GM23248 (cell line): ENCODE measurements around the gene GSK3A. TPM values are rescaled to one million over a fixed set of nuclear protein-coding genes. Genes with fewer than 3 reads are reported as not detected.

Experiments used
- DNase-seq: peaks from one replicate; pipeline ENCODE4 v3.0.0-alpha.2; 2015
- H2AFZ ChIP-seq: fragments of 200-600 bp; sonication (generic); 2 replicates; pipeline ENCODE4 v1.6.1; 2016; ENCODE audit warnings: antibody characterized with exemption
- H3F3A ChIP-seq: fragments of 200-600 bp; sonication (generic); 2 replicates; pipeline ENCODE4 v1.6.1; 2016; ENCODE audit warnings: mild to moderate bottlenecking, antibody characterized with exemption, mixed run types; ENCODE audit not compliant: insufficient read depth
- H3K27ac ChIP-seq: fragments of 200-600 bp; sonication (generic); 2 replicates; pipeline ENCODE4 v1.5.1; 2016; ENCODE audit warnings: mild to moderate bottlenecking
- H3K27me3 ChIP-seq: fragments of 200-600 bp; sonication (generic); replicated peaks from 2 replicates; pipeline ENCODE4 v1.6.1; 2016; ENCODE audit warnings: mild to moderate bottlenecking; ENCODE audit not compliant: insufficient read depth
- H3K36me3 ChIP-seq: fragments of 200-600 bp; sonication (generic); 2 replicates; pipeline ENCODE4 v1.6.1; 2016; ENCODE audit warnings: low read depth, mild to moderate bottlenecking
- H3K4me1 ChIP-seq: fragments of 200-600 bp; sonication (generic); 2 replicates; pipeline ENCODE4 v1.6.1; 2016; ENCODE audit warnings: mild to moderate bottlenecking; ENCODE audit not compliant: insufficient read depth
- H3K4me2 ChIP-seq: fragments of 200-600 bp; sonication (generic); one replicate; pipeline ENCODE4 v1.6.1; 2016; ENCODE audit warnings: mild to moderate bottlenecking; ENCODE audit not compliant: unreplicated experiment
- H3K4me3 ChIP-seq: fragments of 200-600 bp; sonication (generic); 2 replicates; pipeline ENCODE4 v1.5.1; 2016; ENCODE audit warnings: mild to moderate bottlenecking
- H3K79me2 ChIP-seq: fragments of 200-600 bp; sonication (generic); 2 replicates; pipeline ENCODE4 v1.6.1; 2016; ENCODE audit warnings: mild to moderate bottlenecking; ENCODE audit not compliant: insufficient read depth
- H3K9ac ChIP-seq: fragments of 200-600 bp; sonication (generic); 2 replicates; pipeline ENCODE4 v1.6.1; 2016; ENCODE audit warnings: mild to moderate bottlenecking
- H3K9me2 ChIP-seq: fragments of 200-600 bp; sonication (generic); 2 replicates; pipeline ENCODE4 v1.6.1; 2016; ENCODE audit warnings: mixed run types, mild to moderate bottlenecking, moderate library complexity; ENCODE audit not compliant: insufficient read depth
- H3K9me3 ChIP-seq: fragments of 200-600 bp; sonication (generic); one replicate; pipeline ENCODE4 v1.6.1; 2017; ENCODE audit warnings: low read depth
- H4K20me1 ChIP-seq: fragments of 200-600 bp; sonication (generic); 2 replicates; pipeline ENCODE4 v1.6.0; 2016; ENCODE audit not compliant: insufficient read depth
- EZH2 ChIP-seq: fragments of 200-600 bp; sonication (generic); IDR thresholded peaks from 2 replicates; pipeline ENCODE4 v1.6.1; 2018; ENCODE audit warnings: antibody characterized with exemption, mild to moderate bottlenecking; ENCODE audit not compliant: insufficient read depth, poor library complexity, severe bottlenecking
- EZH2phosphoT487 ChIP-seq: fragments of 200-600 bp; sonication (generic); IDR thresholded peaks from 2 replicates; pipeline ENCODE4 v1.6.1; 2018; ENCODE audit warnings: antibody characterized with exemption, moderate library complexity, mild to moderate bottlenecking, low read depth; ENCODE audit not compliant: insufficient read depth
- WGBS, 2 experiments: methylation state at CpG; one replicate each; pipeline ENCODE4 v1.1.6; 2015 to 2017; ENCODE audit warnings: low lambda C conversion rate in 2 of 2, low coverage in 1 of 2; ENCODE audit errors: missing lambda C conversion rate in 2 of 2; 5-methylcytosine and 5-hydroxymethylcytosine counted together
- in situ Hi-C: fragments of 300-500 bp; cut with MboI; formaldehyde crosslinking; loops from 2 replicates; pipeline ENCODE4 v1.15.0; 2020
- polyA plus RNA-seq: library from polyadenylated mRNA; unstranded; fragments of >200 nt; fragmentation: Nextera tagmentation; extraction: Ambion mirVana; gene quantifications from 2 replicates; pipeline ENCODE4 v1.2.1, GENCODE V29; 2016
- total RNA-seq: library from RNA; depleted of rRNA; stranded (reverse); fragments of >200 nt; shearing (Covaris generic); gene quantifications from 2 replicates; pipeline ENCODE4 v1.2.3, GENCODE V29; 2014

GSK3A gene
- total and polyA plus RNA-seq, 2 experiments from 2014 or later, result 13.0 to 33.4 TPM

DNA sequence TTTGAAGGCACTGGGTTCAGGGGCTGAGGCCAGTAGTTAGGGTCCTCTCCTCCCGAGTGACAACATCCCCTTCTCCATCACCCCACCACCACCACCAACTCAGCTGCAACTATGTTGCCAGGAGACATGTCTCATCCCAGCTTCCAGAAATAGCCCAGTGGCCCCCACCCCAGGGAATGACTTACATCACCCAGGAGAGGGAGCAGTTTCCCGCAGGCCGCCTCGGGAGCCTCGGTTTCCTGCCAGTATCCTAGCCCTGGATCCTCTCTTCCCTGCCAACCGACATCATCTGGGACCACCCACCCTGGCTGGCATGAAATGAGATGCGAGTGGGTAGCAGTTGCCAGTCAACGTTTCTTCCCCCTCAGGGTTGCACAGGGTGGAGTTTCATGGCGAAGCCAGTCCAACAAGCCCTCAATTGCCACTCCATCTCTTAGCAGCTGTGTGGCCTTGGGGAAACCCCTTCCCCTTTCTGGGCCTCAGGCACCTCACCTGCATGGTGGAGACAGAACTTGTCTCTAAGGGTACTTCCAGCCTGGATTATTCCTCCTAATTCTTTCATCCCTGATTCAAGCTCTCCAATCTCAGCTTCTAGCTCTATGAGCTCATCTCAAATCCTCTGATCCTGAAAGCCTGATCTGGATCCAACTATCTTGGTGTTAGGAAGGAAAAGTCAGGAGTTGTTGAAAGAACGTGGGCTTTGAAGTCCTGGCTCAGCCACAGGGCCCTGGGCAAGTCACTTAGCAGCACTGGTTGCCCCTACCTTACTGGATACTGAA, 3.9 kb upstream of the GSK3A start:
- H4K20me1 ChIP-seq, result no peaks in the 10 kb centered on the region
- no peak for TF ChIP-seq EZH2
- TF ChIP-seq EZH2phosphoT487, result no peak
- H3K4me2 ChIP-seq, result peak overlapping the region; percentile 45

DNA sequence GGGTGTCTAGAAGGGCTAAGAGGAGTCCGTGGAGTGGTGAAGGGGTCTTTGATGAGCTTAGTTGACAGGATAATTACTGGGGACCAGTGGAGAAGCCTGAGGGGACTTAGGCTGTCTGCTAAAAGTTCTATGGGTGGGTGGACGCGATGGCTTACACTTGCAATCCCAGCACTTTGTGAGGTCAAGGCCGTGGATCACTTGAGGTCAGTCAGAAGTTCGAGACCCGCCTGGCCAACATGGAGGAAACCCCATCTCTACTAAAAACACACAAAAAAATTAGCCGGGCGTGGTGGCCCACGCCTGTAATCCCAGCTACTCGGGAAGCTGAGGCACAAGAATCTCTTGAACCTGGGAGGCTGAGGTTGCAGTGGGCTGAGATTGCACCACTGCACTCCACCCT, 2.8 kb upstream of the GSK3A start:
- Histone ChIP-seq H3K4me3 (0 out of 2 replicates have a peak overlapping the region, but pooled peaks have one; percentile 86), H3K27me3 (no peaks in the 10 kb centered on the region), H3K79me2 (peaks cover 44% of the 10 kb centered on the region), H3K9me2 (no peaks in the 10 kb centered on the region), H3K9me3 (no peaks in the 10 kb centered on the region), H4K20me1 (no peaks in the 10 kb centered on the region), H2AFZ (peak overlapping the region; percentile 44; the same call in 1 of the 2 replicates), H3K9ac (peak overlapping the region; percentile 77; the same call in 1 of the 2 replicates), H3K27ac (peak overlapping the region; percentile 78), H3K4me1 (peaks cover 36% of the 10 kb centered on the region), H3F3A (peaks cover 29% of the 10 kb centered on the region), H3K36me3 (no peaks in the 10 kb centered on the region), H3K4me2 (peak overlapping the region; percentile 97)
- DNase-seq, result no peak
- in situ Hi-C loops, result no loop called here
- TF ChIP-seq EZH2phosphoT487, result no peak
- no peak for TF ChIP-seq EZH2
- WGBS, 2 experiments, result 80 to 86% methylated on average over 10 of the region's 10 CpGs

More for the DNA sequence above, 3.9 kb upstream of the GSK3A start:
- peak overlapping the region; percentile 65 for H3K9ac ChIP-seq
- H3K27me3 ChIP-seq, result no peaks in the 10 kb centered on the region
- peak overlapping the region; percentile 78 for H3K27ac ChIP-seq
- H3K4me3 ChIP-seq, result peak overlapping the region; percentile 23; the same call in 1 of the 2 replicates
- peaks cover 29% of the 10 kb centered on the region for H3F3A ChIP-seq
- no peaks in the 10 kb centered on the region for H3K9me3 ChIP-seq
- H3K36me3 ChIP-seq, result no peaks in the 10 kb centered on the region
- peaks cover 34% of the 10 kb centered on the region for H3K4me1 ChIP-seq
- WGBS, 2 experiments, result 0 to 12% methylated on average over 10 of the region's 10 CpGs
- H2AFZ ChIP-seq, result no peak overlapping the region
- DNase-seq, result peak; percentile 93
- H3K9me2 ChIP-seq, result no peaks in the 10 kb centered on the region
- H3K79me2 ChIP-seq, result peaks cover 42% of the 10 kb centered on the region
- in situ Hi-C loops, result no loop called here

DNA sequence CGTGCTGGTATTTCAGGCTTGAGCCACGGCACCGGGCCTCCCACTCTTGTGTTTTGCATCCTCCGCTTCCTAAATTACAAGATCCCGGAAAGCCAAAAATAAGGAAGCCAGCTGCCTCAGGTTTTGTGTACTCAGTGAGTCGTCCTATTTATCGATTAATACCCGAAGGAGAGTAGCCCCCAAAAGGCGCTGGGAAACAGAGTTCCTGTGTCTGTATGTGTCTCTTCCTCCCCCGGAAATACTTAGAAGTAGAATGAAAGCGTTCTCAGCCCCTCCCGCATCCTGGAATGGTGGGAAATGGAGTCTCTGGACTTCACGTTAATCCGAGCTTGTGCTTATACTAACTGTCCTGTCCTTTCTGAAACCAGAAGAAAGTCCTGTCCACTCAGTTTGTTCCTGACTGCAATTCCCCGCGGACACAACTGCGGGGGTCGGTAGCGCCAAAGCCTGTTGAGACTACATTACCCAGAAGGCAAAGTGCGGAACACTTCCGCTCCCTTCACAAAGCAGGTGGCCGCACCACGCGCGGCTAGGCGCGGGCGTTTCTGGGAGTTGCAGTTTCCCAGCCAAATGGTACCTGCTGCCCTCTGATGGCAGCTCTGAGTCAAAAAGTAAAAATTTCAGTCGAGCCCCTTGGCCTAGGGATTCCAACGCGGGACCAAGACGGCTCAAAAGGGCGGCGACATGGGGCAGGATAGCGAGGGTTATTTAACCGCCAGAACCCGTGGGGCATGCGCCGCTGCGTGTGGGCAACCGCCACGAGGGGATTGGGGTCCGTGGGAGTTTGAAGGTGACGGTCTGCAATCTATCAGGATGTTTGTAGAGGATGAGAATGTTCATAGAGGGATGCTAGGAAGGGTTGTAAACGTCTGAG, 2.2 kb upstream of the GSK3A start:
- Histone ChIP-seq H3K27ac (peak overlapping the region; percentile 78), H3K27me3 (no peaks in the 10 kb centered on the region), H3K4me3 (peak overlapping the region; percentile 86), H3K9me3 (no peaks in the 10 kb centered on the region), H3K4me2 (peak overlapping the region; percentile 97), H3K9ac (peak overlapping the region; percentile 77), H3K36me3 (no peaks in the 10 kb centered on the region), H3K79me2 (peaks cover 44% of the 10 kb centered on the region), H2AFZ (peak overlapping the region; percentile 85), H3K4me1 (peaks cover 35% of the 10 kb centered on the region), H3F3A (peaks cover 29% of the 10 kb centered on the region), H4K20me1 (no peaks in the 10 kb centered on the region), H3K9me2 (no peaks in the 10 kb centered on the region)
- DNase-seq, result peak; percentile 96
- in situ Hi-C loops, result no loop called here
- no peak for TF ChIP-seq EZH2
- no peak for TF ChIP-seq EZH2phosphoT487
- 2% methylated on average over 45 of the region's 45 CpGs for WGBS, 2 experiments

DNA sequence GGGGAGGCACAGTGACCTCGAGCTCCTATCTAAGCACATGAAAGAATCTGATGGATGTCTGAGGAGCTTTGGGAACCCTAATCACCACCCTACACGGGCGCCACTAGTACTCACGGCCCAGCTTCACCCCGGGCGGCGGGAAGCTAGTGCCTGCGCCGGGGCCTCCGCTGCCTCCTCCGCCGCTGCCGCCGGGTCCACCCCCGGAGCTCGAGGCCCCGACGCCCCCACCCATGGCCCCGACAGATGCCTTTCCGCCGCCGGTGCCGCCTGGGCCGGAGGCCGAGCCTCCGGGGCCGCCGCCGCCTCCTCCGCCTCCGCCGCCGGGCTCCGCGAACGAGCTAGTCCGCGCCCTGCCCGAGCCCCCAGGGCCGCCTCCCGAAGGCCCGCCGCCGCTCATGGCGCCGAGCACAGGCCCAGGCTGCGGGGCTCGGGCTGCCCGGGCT, 312 bp downstream of the GSK3A start:
- in situ Hi-C loops, result no loop called here
- WGBS, 2 experiments, result 1 to 3% methylated on average over 27 to 40 of the region's 49 CpGs
- Histone ChIP-seq H3K9me2 (no peaks in the 10 kb centered on the region), H3K9ac (peak overlapping the region; percentile 89), H2AFZ (peak overlapping the region; percentile 42; the same call in 1 of the 2 replicates), H3K27me3 (no peaks in the 10 kb centered on the region), H3K4me1 (peaks cover 32% of the 10 kb centered on the region), H3K4me2 (peak overlapping the region; percentile 85), H3K36me3 (no peaks in the 10 kb centered on the region), H3K4me3 (peak overlapping the region; percentile 86), H4K20me1 (no peaks in the 10 kb centered on the region), H3K79me2 (peaks cover 48% of the 10 kb centered on the region), H3F3A (peaks cover 27% of the 10 kb centered on the region), H3K9me3 (no peaks in the 10 kb centered on the region), H3K27ac (peak overlapping the region; percentile 58)
- DNase-seq, result peak; percentile 61
- TF ChIP-seq EZH2phosphoT487 (no peak), EZH2 (no peak)
